CD8-positive, alpha-beta memory T cell (primary cell): ENCODE measurements around the gene MLLT3. TPM values are rescaled to one million over a fixed set of nuclear protein-coding genes. Genes with fewer than 3 reads are reported as not detected.
A peak's percentile ranks its signal among the peaks of the same experiment; 100 is the strongest.
"Not testable (repeated sequence)": the region's sequence is repeated elsewhere in the genome, so short reads cannot be mapped to it uniquely, and the experiment has no call there.

ENCODE experiments used
- CTCF ChIA-PET: fragments of 350-600 bp; sonication (Branson Sonifier 250); formaldehyde crosslinking; loops from one replicate; lab custom pipeline; 2021; ENCODE audit warnings: antibody characterized with exemption; lab: Charles Lee
- POLR2A ChIA-PET: fragments of 350-600 bp; sonication (Branson Sonifier 250); formaldehyde crosslinking; loops from one replicate; lab custom pipeline; 2021; ENCODE audit warnings: antibody characterized with exemption; lab: Charles Lee
- DNase-seq, 5 donors: peaks; one replicate each; pipeline versions ENCODE4 v3.0.0 to v3.0.0-alpha.2; 2020 to 2022; ENCODE audit warnings: mixed read lengths in 1 of 5
- H3K27ac ChIP-seq: one replicate; pipeline ENCODE4 v1.7.0; 2013; ENCODE audit warnings: low read depth, mild to moderate bottlenecking, low read length, moderate library complexity
- H3K27me3 ChIP-seq: 2 replicates; pipeline ENCODE4 v1.7.0; 2013; ENCODE audit warnings: low read length, mild to moderate bottlenecking; ENCODE audit not compliant: insufficient read depth, poor library complexity, severe bottlenecking
- H3K36me3 ChIP-seq: 2 replicates; pipeline ENCODE4 v1.7.0; 2013; ENCODE audit warnings: mild to moderate bottlenecking, low read length, moderate library complexity; ENCODE audit not compliant: insufficient read depth
- H3K4me1 ChIP-seq: 2 replicates; pipeline ENCODE4 v1.7.0; 2013; ENCODE audit warnings: mild to moderate bottlenecking, low read length, moderate library complexity; ENCODE audit not compliant: insufficient read depth
- H3K4me3 ChIP-seq: 2 replicates; pipeline ENCODE4 v1.7.0; 2013; ENCODE audit warnings: mild to moderate bottlenecking, low read length
- H3K9me3 ChIP-seq: 2 replicates; pipeline ENCODE4 v1.7.0; 2013; ENCODE audit warnings: mild to moderate bottlenecking, low read length
- H3K27ac Mint-ChIP-seq, 8 donors: one replicate each; pipeline ENCODE4 v1.8.0; 2020 to 2021; ENCODE audit warnings: mixed read lengths in 8 of 8, mild to moderate bottlenecking in 6 of 8, inconsistent platforms in 3 of 8, moderate library complexity in 3 of 8
- H3K27me3 Mint-ChIP-seq, 2 donors: one replicate each; pipeline ENCODE4 v1.8.0; 2020 to 2021; ENCODE audit warnings: mixed read lengths in 2 of 2, mild to moderate bottlenecking in 1 of 2, moderate library complexity in 1 of 2
- H3K36me3 Mint-ChIP-seq, 3 donors: one replicate each; pipeline ENCODE4 v1.8.0; 2020 to 2021; ENCODE audit warnings: mixed read lengths in 3 of 3, inconsistent platforms in 1 of 3, mild to moderate bottlenecking in 1 of 3
- H3K4me1 Mint-ChIP-seq, 3 donors: one replicate each; pipeline ENCODE4 v1.8.0; 2020 to 2021; ENCODE audit warnings: mixed read lengths in 3 of 3, inconsistent platforms in 1 of 3, mild to moderate bottlenecking in 1 of 3
- H3K4me3 Mint-ChIP-seq, 7 donors: one replicate each; pipeline ENCODE4 v1.8.0; 2020 to 2021; ENCODE audit warnings: mixed read lengths in 7 of 7, mild to moderate bottlenecking in 6 of 7, moderate library complexity in 4 of 7, inconsistent platforms in 2 of 7
- H3K9me3 Mint-ChIP-seq, 5 donors: one replicate each; pipeline ENCODE4 v1.8.0; 2020 to 2022; ENCODE audit warnings: mixed read lengths in 5 of 5, mild to moderate bottlenecking in 3 of 5, moderate library complexity in 2 of 5, inconsistent platforms in 1 of 5
- polyA plus RNA-seq: library from polyadenylated mRNA; unstranded; fragments of 300-500 nt; fragmentation: Illumina TruSeq; gene quantifications from one replicate; pipeline ENCODE4 v1.2.3, GENCODE V29; 2021
- total RNA-seq, 2 experiments: library from RNA; stranded (reverse); gene quantifications; one replicate each; pipeline ENCODE4 v1.2.3, GENCODE V29; 2021

Gene MLLT3
- total and polyA plus RNA-seq, 3 experiments from 2014 or later: 24.6 to 37.0 (median 36.8) TPM

- Histone ChIP-seq H3K4me3 (peak overlapping the region; percentile 25), H3K36me3 (no peaks in the 10 kb centered on the region), H3K4me1 (peaks cover 11% of the 10 kb centered on the region), H3K27me3 (no peaks in the 10 kb centered on the region), H3K27ac (no peak overlapping the region), H3K9me3 (no peaks in the 10 kb centered on the region)
- CTCF ChIA-PET: interaction anchor here (1.0 to 1.3 kb wide), 2 partner anchors 25 to 31 kb away, joined by 3 to 4 read pairs; partner anchors contain the start of gene FOCAD
- peaks cover 0 to 8% of the 10 kb centered on the region in 2 donors for H3K27me3 Mint-ChIP-seq
- H3K36me3 Mint-ChIP-seq: peaks cover 0 to 1% (median 0%) of the 10 kb centered on the region in 3 donors
- H3K9me3 Mint-ChIP-seq: no peaks in the 10 kb centered on the region
- H3K4me3 Mint-ChIP-seq: peak overlapping the region in 1 of 7 donors; percentile 89
- H3K4me1 Mint-ChIP-seq: peaks cover 5 to 15% (median 6%) of the 10 kb centered on the region in 3 donors
- DNase-seq: no peak
- POLR2A ChIA-PET: interaction anchor here (1.6 kb wide), 1 partner anchor 25 kb away, joined by 7 read pairs; the partner anchor contains the start of gene FOCAD
- H3K27ac Mint-ChIP-seq: peak overlapping the region in 7 of 8 donors; percentile 64 to 95 (median 80)
These were observed 36.6 kb upstream of the MLLT3 start for GRCh38 chr9:20658677-20659473.

- CTCF ChIA-PET: interaction anchor here (1.0 to 1.3 kb wide), 2 partner anchors 26 to 30 kb away, joined by 3 to 4 read pairs; partner anchors contain the start of gene FOCAD
- H3K27me3 Mint-ChIP-seq, H3K27ac ChIP-seq, H3K4me1 Mint-ChIP-seq, H3K9me3 ChIP-seq, H3K27me3 ChIP-seq, H3K36me3 ChIP-seq, H3K9me3 Mint-ChIP-seq, H3K36me3 Mint-ChIP-seq: not testable (repeated sequence)
- POLR2A ChIA-PET: interaction anchor here (0.8 to 1.6 kb wide), 2 partner anchors 26 to 36 kb away, joined by 3 to 7 read pairs; partner anchors contain the start of genes FOCAD and MLLT3
- DNase-seq: peak in 4 of 5 donors; percentile 39 to 66 (median 52)
- peak overlapping the region in 1 of 7 donors; percentile 89 for H3K4me3 Mint-ChIP-seq
- Histone ChIP-seq H3K4me3 (peak overlapping the region; percentile 25), H3K4me1 (peaks cover 11% of the 10 kb centered on the region)
- H3K27ac Mint-ChIP-seq: peak overlapping the region; percentile 64 to 95 (median 84)
These were observed 36.0 kb upstream of the MLLT3 start for GRCh38 chr9:20658246-20658667.

GRCh38 chr9:20651939-20652338 is 29.6 kb upstream of the MLLT3 start:
- ChIA-PET CTCF (interaction anchor here (0.7 to 0.8 kb wide), 2 partner anchors 12 to 28 kb away, joined by 3 read pairs; no protein-coding TSS in a partner anchor), POLR2A (no interaction called here)
- no peak overlapping the region for H3K27ac ChIP-seq

GRCh38 chr9:20650750-20651299 is 28.5 kb upstream of the MLLT3 start:
- H3K4me1 Mint-ChIP-seq: peaks cover 0 to 3% (median 0%) of the 10 kb centered on the region in 3 donors
- no peaks in the 10 kb centered on the region for H3K36me3 ChIP-seq
- H3K4me3 Mint-ChIP-seq: no peak overlapping the region
- no peak for DNase-seq
- H3K27me3 ChIP-seq: no peaks in the 10 kb centered on the region
- H3K4me3 ChIP-seq: no peak overlapping the region
- no peak overlapping the region for H3K27ac Mint-ChIP-seq
- no peaks in the 10 kb centered on the region for H3K4me1 ChIP-seq
- POLR2A ChIA-PET: no interaction called here
- H3K36me3 Mint-ChIP-seq: peaks cover 0 to 1% (median 0%) of the 10 kb centered on the region in 3 donors
- no peak overlapping the region for H3K27ac ChIP-seq
- CTCF ChIA-PET: interaction anchor here (1.5 kb wide), 1 partner anchor 13 kb away, joined by 3 read pairs; no protein-coding TSS in a partner anchor
- no peaks in the 10 kb centered on the region for H3K9me3 ChIP-seq
- peaks cover 10 to 21% of the 10 kb centered on the region in 2 donors for H3K27me3 Mint-ChIP-seq
- H3K9me3 Mint-ChIP-seq: no peaks in the 10 kb centered on the region

More at GRCh38 chr9:20651939-20652338, 29.6 kb upstream of the MLLT3 start:
- Mint-ChIP-seq H3K4me3 (no peak overlapping the region), H3K27me3 (peaks cover 4 to 15% of the 10 kb centered on the region in 2 donors), H3K9me3 (no peaks in the 10 kb centered on the region), H3K36me3 (peaks cover 0 to 1% (median 0%) of the 10 kb centered on the region in 3 donors), H3K27ac (no peak overlapping the region), H3K4me1 (peaks cover 0 to 3% (median 0%) of the 10 kb centered on the region in 3 donors)
- H3K27me3 ChIP-seq: no peaks in the 10 kb centered on the region
- DNase-seq: no peak
- H3K4me3 ChIP-seq: no peak overlapping the region
- H3K9me3 ChIP-seq: no peaks in the 10 kb centered on the region
- no peaks in the 10 kb centered on the region for H3K36me3 ChIP-seq
- H3K4me1 ChIP-seq: no peaks in the 10 kb centered on the region

- ChIA-PET CTCF (interaction anchor here (1.2 to 1.5 kb wide), 2 partner anchors 13 to 234 kb away, joined by 3 read pairs; no protein-coding TSS in a partner anchor), POLR2A (interaction anchor here (1.6 kb wide), 1 partner anchor 10 kb away, joined by 3 read pairs; no protein-coding TSS in a partner anchor)
- Histone ChIP-seq H3K27ac (no peak overlapping the region), H3K36me3 (no peaks in the 10 kb centered on the region), H3K4me3 (no peak overlapping the region), H3K4me1 (no peaks in the 10 kb centered on the region), H3K9me3 (no peaks in the 10 kb centered on the region), H3K27me3 (no peaks in the 10 kb centered on the region)
- Mint-ChIP-seq H3K27ac (no peak overlapping the region), H3K9me3 (no peaks in the 10 kb centered on the region), H3K36me3 (peaks cover 0 to 1% (median 0%) of the 10 kb centered on the region in 3 donors), H3K27me3 (peaks cover 10 to 21% of the 10 kb centered on the region in 2 donors), H3K4me1 (peaks cover 0 to 1% (median 0%) of the 10 kb centered on the region in 3 donors), H3K4me3 (no peak overlapping the region)
- no peak for DNase-seq
These were observed 28.0 kb upstream of the MLLT3 start for GRCh38 chr9:20650313-20650712.

- Mint-ChIP-seq H3K4me1 (no peaks in the 10 kb centered on the region), H3K36me3 (peaks cover 0 to 1% (median 0%) of the 10 kb centered on the region in 3 donors), H3K4me3 (no peak overlapping the region), H3K27me3 (peaks cover 10 to 21% of the 10 kb centered on the region in 2 donors), H3K27ac (no peak overlapping the region), H3K9me3 (no peaks in the 10 kb centered on the region)
- CTCF ChIA-PET: interaction anchor here (1.2 kb wide), 1 partner anchor 235 kb away, joined by 3 read pairs; no protein-coding TSS in a partner anchor
- Histone ChIP-seq H3K36me3 (no peaks in the 10 kb centered on the region), H3K4me3 (no peak overlapping the region), H3K9me3 (no peaks in the 10 kb centered on the region), H3K27me3 (no peaks in the 10 kb centered on the region), H3K4me1 (no peaks in the 10 kb centered on the region), H3K27ac (no peak overlapping the region)
- DNase-seq: no peak
- POLR2A ChIA-PET: interaction anchor here (1.6 kb wide), 1 partner anchor 9 kb away, joined by 3 read pairs; no protein-coding TSS in a partner anchor
These were observed 27.1 kb upstream of the MLLT3 start for GRCh38 chr9:20649381-20649780.

GRCh38 chr9:20646656-20647055 is 24.4 kb upstream of the MLLT3 start:
- no peak for DNase-seq
- Histone ChIP-seq H3K27ac (no peak overlapping the region), H3K27me3 (no peaks in the 10 kb centered on the region), H3K4me3 (no peak overlapping the region), H3K36me3 (no peaks in the 10 kb centered on the region), H3K9me3 (no peaks in the 10 kb centered on the region), H3K4me1 (no peaks in the 10 kb centered on the region)
- Mint-ChIP-seq H3K9me3 (no peaks in the 10 kb centered on the region), H3K36me3 (no peaks in the 10 kb centered on the region), H3K27ac (no peak overlapping the region), H3K4me1 (no peaks in the 10 kb centered on the region), H3K4me3 (no peak overlapping the region), H3K27me3 (peaks cover 10 to 14% of the 10 kb centered on the region in 2 donors)
- CTCF ChIA-PET: no interaction called here
- POLR2A ChIA-PET: no interaction called here
